Neural progenitor cell (in vitro differentiated cells): ENCODE results near the gene PRDM10.

Experiments
- EZH2 ChIP-seq: fragments of 200-600 bp; sonication (generic); IDR thresholded peaks from 2 replicates; pipeline ENCODE4 v1.6.1; 2017; ENCODE audit warnings: antibody characterized with exemption, mild to moderate bottlenecking, moderate library complexity
- EZH2phosphoT487 ChIP-seq: fragments of 200-600 bp; sonication (generic); IDR thresholded peaks from 2 replicates; pipeline ENCODE4 v1.6.1; 2017; ENCODE audit warnings: antibody characterized with exemption
- TF ChIP-seq, protein P1 (sequence below): fragments of 200-600 bp; sonication (generic); IDR thresholded peaks from 2 replicates; pipeline ENCODE4 v1.5.1; 2017; ENCODE audit warnings: antibody characterized with exemption, mild to moderate bottlenecking

DNA sequence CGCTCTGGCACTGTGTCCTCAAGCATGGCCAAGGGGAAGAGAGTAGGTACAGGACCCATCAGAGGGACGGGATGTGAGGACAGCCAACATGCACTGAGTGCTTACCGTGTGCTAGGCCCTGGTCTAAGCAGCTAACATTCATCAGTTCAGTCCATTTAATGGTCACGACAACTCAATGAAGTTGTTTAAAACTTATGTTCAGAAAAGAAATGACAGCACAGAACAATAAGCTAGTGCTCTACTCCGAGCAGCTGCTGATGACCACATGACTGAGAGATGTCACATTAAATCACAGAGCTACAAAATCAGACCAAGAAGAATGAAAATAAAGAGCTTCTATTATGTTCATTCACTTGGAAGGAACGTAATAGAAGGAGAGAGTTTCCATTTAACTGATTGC is 26.3 kb downstream of the PRDM10 start:
- TF ChIP-seq, protein P1, sequence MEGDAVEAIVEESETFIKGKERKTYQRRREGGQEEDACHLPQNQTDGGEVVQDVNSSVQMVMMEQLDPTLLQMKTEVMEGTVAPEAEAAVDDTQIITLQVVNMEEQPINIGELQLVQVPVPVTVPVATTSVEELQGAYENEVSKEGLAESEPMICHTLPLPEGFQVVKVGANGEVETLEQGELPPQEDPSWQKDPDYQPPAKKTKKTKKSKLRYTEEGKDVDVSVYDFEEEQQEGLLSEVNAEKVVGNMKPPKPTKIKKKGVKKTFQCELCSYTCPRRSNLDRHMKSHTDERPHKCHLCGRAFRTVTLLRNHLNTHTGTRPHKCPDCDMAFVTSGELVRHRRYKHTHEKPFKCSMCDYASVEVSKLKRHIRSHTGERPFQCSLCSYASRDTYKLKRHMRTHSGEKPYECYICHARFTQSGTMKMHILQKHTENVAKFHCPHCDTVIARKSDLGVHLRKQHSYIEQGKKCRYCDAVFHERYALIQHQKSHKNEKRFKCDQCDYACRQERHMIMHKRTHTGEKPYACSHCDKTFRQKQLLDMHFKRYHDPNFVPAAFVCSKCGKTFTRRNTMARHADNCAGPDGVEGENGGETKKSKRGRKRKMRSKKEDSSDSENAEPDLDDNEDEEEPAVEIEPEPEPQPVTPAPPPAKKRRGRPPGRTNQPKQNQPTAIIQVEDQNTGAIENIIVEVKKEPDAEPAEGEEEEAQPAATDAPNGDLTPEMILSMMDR: no peak
- TF ChIP-seq EZH2 (no peak), EZH2phosphoT487 (no peak)
